Measurements from ENCODE around the gene POU2AF1. TPM values are rescaled to one million over a fixed set of nuclear protein-coding genes. Genes with fewer than 3 reads are reported as not detected.

Gene POU2AF1
- polyA plus RNA-seq, 1 donor (not counting 4 experiments of a cell fraction or from before 2014, with no cell fraction given): not detected

GRCh38 chr11:111344032-111344431 lies 35.0 kb downstream of the POU2AF1 start:
- Histone ChIP-seq H3K9me1 (ENCODE audit: control insufficient read depth, extremely low read depth, insufficient read depth, low read length) (no peaks in the 10 kb centered on the region), H3K4me1 (ENCODE audit: control insufficient read depth, extremely low read depth, insufficient read depth, low read length) (no peaks in the 10 kb centered on the region), H3K9me3 (ENCODE audit: control insufficient read depth, low read depth, low read length) (no peaks in the 10 kb centered on the region), H3K79me2 (ENCODE audit: control insufficient read depth, insufficient read depth, low read length) (no peaks in the 10 kb centered on the region), H3K27me3 (ENCODE audit: control insufficient read depth, extremely low read depth, insufficient read depth, low read length) (peaks cover 3% of the 10 kb centered on the region), H4K20me1 (ENCODE audit: control insufficient read depth, extremely low read depth, insufficient read depth, low read length) (no peaks in the 10 kb centered on the region), H3K9ac (ENCODE audit: control insufficient read depth, extremely low read depth, insufficient read depth, low read length) (no peak overlapping the region), H3K36me3 (ENCODE audit: control insufficient read depth in 2 of 2, extremely low read depth in 1 of 2, insufficient read depth in 2 of 2, low read length in 2 of 2) (no peaks in the 10 kb centered on the region), H3K4me3 (ENCODE audit: control insufficient read depth in 2 of 3, extremely low read depth in 1 of 3, insufficient read depth in 2 of 3, low read depth in 1 of 3, low read length in 3 of 3) (no peak overlapping the region), H3K27ac (ENCODE audit: control insufficient read depth, insufficient read depth, low read length) (no peak overlapping the region), H3K4me2 (ENCODE audit: control insufficient read depth, extremely low read depth, insufficient read depth, low read depth, low read length) (no peak overlapping the region), H2AFZ (ENCODE audit: control insufficient read depth, low read length) (no peak overlapping the region)
- DNase-seq (ENCODE audit: low read depth, low spot score) (no peak), FAIRE-seq (no peak)
- TF ChIP-seq CTCF (optimal IDR thresholded peaks at IDR 0.05 in 1 of 3, IDR thresholded peaks at IDR 0.05 in 1 of 3, conservative IDR thresholded peaks at IDR 0.05 in 1 of 3; ENCODE audit: extremely low read depth in 1 of 3, insufficient read depth in 2 of 3, low read length in 3 of 3) (no peak), EZH2 (IDR thresholded peaks at IDR 0.05; ENCODE audit: low read length) (no peak)
- dilution Hi-C loops (cut with MboI; ENCODE audit: extremely low pct_ligation_motif_present, low sequenced_read_pairs): no loop called here

GRCh38 chr11:111342329-111342728 lies 36.7 kb downstream of the POU2AF1 start:
- TF ChIP-seq EZH2 (IDR thresholded peaks at IDR 0.05; ENCODE audit: low read length) (no peak), CTCF (optimal IDR thresholded peaks at IDR 0.05 in 1 of 3, IDR thresholded peaks at IDR 0.05 in 1 of 3, conservative IDR thresholded peaks at IDR 0.05 in 1 of 3; ENCODE audit: extremely low read depth in 1 of 3, insufficient read depth in 2 of 3, low read length in 3 of 3) (no peak)
- H3K9me1 ChIP-seq (ENCODE audit: control insufficient read depth, extremely low read depth, insufficient read depth, low read length): no peaks in the 10 kb centered on the region
- peaks cover 3% of the 10 kb centered on the region for H3K27me3 ChIP-seq (ENCODE audit: control insufficient read depth, extremely low read depth, insufficient read depth, low read length)
- H3K4me3 ChIP-seq (ENCODE audit: control insufficient read depth in 2 of 3, extremely low read depth in 1 of 3, insufficient read depth in 2 of 3, low read depth in 1 of 3, low read length in 3 of 3): no peak overlapping the region
- DNase-seq (ENCODE audit: low read depth, low spot score) (no peak), FAIRE-seq (no peak)
- no peaks in the 10 kb centered on the region for H4K20me1 ChIP-seq (ENCODE audit: control insufficient read depth, extremely low read depth, insufficient read depth, low read length)
- H3K9ac ChIP-seq (ENCODE audit: control insufficient read depth, extremely low read depth, insufficient read depth, low read length): no peak overlapping the region
- no peaks in the 10 kb centered on the region for H3K4me1 ChIP-seq (ENCODE audit: control insufficient read depth, extremely low read depth, insufficient read depth, low read length)
- no peaks in the 10 kb centered on the region for H3K79me2 ChIP-seq (ENCODE audit: control insufficient read depth, insufficient read depth, low read length)
- no peaks in the 10 kb centered on the region for H3K9me3 ChIP-seq (ENCODE audit: control insufficient read depth, low read depth, low read length)
- H3K36me3 ChIP-seq (ENCODE audit: control insufficient read depth in 2 of 2, extremely low read depth in 1 of 2, insufficient read depth in 2 of 2, low read length in 2 of 2): no peaks in the 10 kb centered on the region
- dilution Hi-C loops (cut with MboI; ENCODE audit: extremely low pct_ligation_motif_present, low sequenced_read_pairs): no loop called here
- H2AFZ ChIP-seq (ENCODE audit: control insufficient read depth, low read length): no peak overlapping the region
- H3K4me2 ChIP-seq (ENCODE audit: control insufficient read depth, extremely low read depth, insufficient read depth, low read depth, low read length): no peak overlapping the region
- H3K27ac ChIP-seq (ENCODE audit: control insufficient read depth, insufficient read depth, low read length): no peak overlapping the region

Data from keratinocyte (primary cell).